ENCODE data around the gene SPATA32. TPM values are rescaled to one million over a fixed set of nuclear protein-coding genes. Genes with fewer than 3 reads are reported as not detected.

The SPATA32 gene
- total and polyA plus RNA-seq, 12 donors, result 0.06 to 0.11 TPM; not detected in 10

GRCh38 chr17:45234641-45235415 is 27.1 kb downstream of the SPATA32 start:
- Histone ChIP-seq H3K27ac (no peak overlapping the region), H3K9me3 (replicated peaks in 1 of 3) (no peaks in the 10 kb centered on the region), H3K4me3 (no peak overlapping the region), H3K27me3 (no peaks in the 10 kb centered on the region), H3K4me1 (replicated peaks in 1 of 2) (peaks cover 8 to 9% of the 10 kb centered on the region in 2 donors), H3K36me3 (replicated peaks in 1 of 2) (no peaks in the 10 kb centered on the region)
- DNase-seq, result no peak
- intact Hi-C loops (cut with DNase I), result no loop called here
- TF ChIP-seq CTCF (IDR thresholded peaks at IDR 0.05) (no peak), POLR2A (IDR thresholded peaks at IDR 0.05) (no peak)
- 4 to 36% (median 27%) methylated on average over 6 of the region's 6 CpGs for WGBS, 4 donors

GRCh38 chr17:45233423-45233924 is 28.4 kb downstream of the SPATA32 start:
- Histone ChIP-seq H3K27ac (no peak overlapping the region), H3K36me3 (replicated peaks in 1 of 2) (no peaks in the 10 kb centered on the region), H3K27me3 (no peaks in the 10 kb centered on the region), H3K4me1 (replicated peaks in 1 of 2) (peaks cover 8 to 17% of the 10 kb centered on the region in 2 donors), H3K4me3 (no peak overlapping the region), H3K9me3 (replicated peaks in 1 of 3) (no peaks in the 10 kb centered on the region)
- 78 to 89% (median 82%) methylated on average over 8 of the region's 8 CpGs for WGBS, 4 donors
- intact Hi-C loops (cut with DNase I), result no loop called here
- DNase-seq, result no peak
- no peak for TF ChIP-seq POLR2A (IDR thresholded peaks at IDR 0.05)
- TF ChIP-seq CTCF (IDR thresholded peaks at IDR 0.05), result no peak

GRCh38 chr17:45232514-45233422 is 29.1 kb downstream of the SPATA32 start:
- intact Hi-C loops (cut with DNase I), result no loop called here
- Histone ChIP-seq H3K27ac (no peak overlapping the region), H3K9me3 (replicated peaks in 1 of 3) (no peaks in the 10 kb centered on the region), H3K36me3 (replicated peaks in 1 of 2) (no peaks in the 10 kb centered on the region), H3K4me3 (no peak overlapping the region), H3K4me1 (replicated peaks in 1 of 2) (peaks cover 8 to 24% of the 10 kb centered on the region in 2 donors), H3K27me3 (no peaks in the 10 kb centered on the region)
- WGBS, 4 donors, result 83 to 93% (median 88%) methylated on average over 3 to 9 of the region's 9 CpGs
- no peak for TF ChIP-seq POLR2A (IDR thresholded peaks at IDR 0.05)
- no peak for TF ChIP-seq CTCF (IDR thresholded peaks at IDR 0.05)
- no peak for DNase-seq

GRCh38 chr17:45231481-45232116 is 30.3 kb downstream of the SPATA32 start:
- no peak overlapping the region for H3K27ac ChIP-seq

More at GRCh38 chr17:45231481-45232116, 30.3 kb downstream of the SPATA32 start:
- intact Hi-C loops (cut with DNase I), result no loop called here
- H3K4me3 ChIP-seq, result no peak overlapping the region
- H3K4me1 ChIP-seq (replicated peaks in 1 of 2), result peaks cover 8 to 29% of the 10 kb centered on the region in 2 donors
- DNase-seq, result peak in 1 of 7 donors; percentile 32
- TF ChIP-seq POLR2A (IDR thresholded peaks at IDR 0.05) (no peak), CTCF (IDR thresholded peaks at IDR 0.05) (peak in 2 of 6 experiments; percentile 11 to 12)
- no peaks in the 10 kb centered on the region for H3K9me3 ChIP-seq (replicated peaks in 1 of 3)
- no peaks in the 10 kb centered on the region for H3K36me3 ChIP-seq (replicated peaks in 1 of 2)
- H3K27me3 ChIP-seq, result no peaks in the 10 kb centered on the region
- WGBS, 4 donors, result 78 to 86% (median 81%) methylated on average over 10 to 19 of the region's 19 CpGs
